Measurements from ENCODE around the gene P2RX5. TPM values are rescaled to one million over a fixed set of nuclear protein-coding genes. Genes with fewer than 3 reads are reported as not detected.

Gene P2RX5
- total RNA-seq, 1 experiment from 2014 or later: 0.66 TPM

DNA sequence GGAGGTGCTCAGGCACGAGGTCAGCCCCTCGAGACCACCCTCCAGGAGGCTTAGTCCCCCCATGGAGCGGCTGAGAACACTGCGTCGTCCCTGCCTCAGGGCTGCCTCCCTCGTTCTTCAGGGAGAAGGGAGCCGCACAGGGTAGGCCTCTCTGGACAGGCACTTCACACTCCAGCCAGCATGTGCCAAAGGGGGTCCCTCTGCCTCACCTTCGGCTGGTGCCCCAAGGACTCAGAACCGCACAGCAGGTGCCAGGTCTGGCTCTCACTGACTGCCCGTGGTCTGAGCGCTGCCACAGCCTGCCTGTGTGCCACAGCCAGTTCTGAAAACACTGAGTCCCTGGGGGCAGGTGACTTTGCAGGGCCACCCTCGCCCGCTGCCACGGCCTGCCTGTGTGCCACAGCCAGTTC is 7.1 kb downstream of the P2RX5 start:
- CTCF ChIA-PET: no interaction called here
- BruUV-seq (replicated peaks): no TSS peak

DNA sequence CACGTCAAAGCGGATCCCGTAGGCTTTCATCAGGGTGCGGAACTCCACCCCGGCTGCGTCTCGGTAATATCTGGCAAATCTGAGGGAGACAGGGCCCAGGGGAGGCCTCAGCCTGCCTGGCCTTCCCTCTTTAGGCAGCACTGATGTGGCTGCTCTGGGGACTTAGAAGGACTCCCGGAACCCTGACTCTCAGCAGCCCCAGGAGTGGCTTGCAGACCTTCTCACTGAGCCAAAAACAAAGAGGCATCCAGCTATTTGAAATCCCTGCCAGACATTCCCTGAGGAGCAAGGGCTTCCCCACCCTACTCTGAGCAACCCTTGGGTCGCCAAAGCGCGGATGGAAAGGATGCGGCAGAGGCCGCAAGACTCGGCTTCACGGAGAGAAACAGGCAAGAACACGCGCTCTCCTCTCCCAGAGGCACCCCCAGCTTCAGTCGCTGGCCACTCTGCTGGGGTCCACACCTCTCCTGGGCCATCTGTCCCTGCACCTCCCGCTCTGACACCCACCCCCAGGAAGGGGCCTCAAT is 7.9 kb downstream of the P2RX5 start:
- BruUV-seq (replicated peaks): no TSS peak
- ChIA-PET CTCF (no interaction called here), POLR2A (no interaction called here)

More for the DNA sequence above, 7.1 kb downstream of the P2RX5 start:
- Histone ChIP-seq H3K36me3 (ENCODE audit: control insufficient read depth, insufficient read depth, low read length) (no peaks in the 10 kb centered on the region), H3K27me3 (replicated peaks; ENCODE audit: control insufficient read depth, insufficient read depth, low read length) (no peaks in the 10 kb centered on the region), H3K4me1 (no peaks in the 10 kb centered on the region), H3K9me3 (no peaks in the 10 kb centered on the region), H3K4me3 (ENCODE audit: low read depth, low read length) (no peak overlapping the region)
- Mint-ChIP-seq H3K4me3 (ENCODE audit: unreplicated experiment) (no peak overlapping the region), H3K9me3 (ENCODE audit: unreplicated experiment) (no peaks in the 10 kb centered on the region), H3K36me3 (ENCODE audit: insufficient read depth, unreplicated experiment) (no peaks in the 10 kb centered on the region), H3K27ac (ENCODE audit: unreplicated experiment) (no peak overlapping the region), H3K27me3 (ENCODE audit: insufficient read depth, unreplicated experiment) (no peaks in the 10 kb centered on the region), H3K4me1 (ENCODE audit: low read depth, unreplicated experiment) (no peaks in the 10 kb centered on the region)
- POLR2A ChIA-PET: no interaction called here
- intact Hi-C loops (cut with micrococcal nuclease; ENCODE audit: unreplicated experiment): no loop called here
- TF ChIP-seq, protein P1, sequence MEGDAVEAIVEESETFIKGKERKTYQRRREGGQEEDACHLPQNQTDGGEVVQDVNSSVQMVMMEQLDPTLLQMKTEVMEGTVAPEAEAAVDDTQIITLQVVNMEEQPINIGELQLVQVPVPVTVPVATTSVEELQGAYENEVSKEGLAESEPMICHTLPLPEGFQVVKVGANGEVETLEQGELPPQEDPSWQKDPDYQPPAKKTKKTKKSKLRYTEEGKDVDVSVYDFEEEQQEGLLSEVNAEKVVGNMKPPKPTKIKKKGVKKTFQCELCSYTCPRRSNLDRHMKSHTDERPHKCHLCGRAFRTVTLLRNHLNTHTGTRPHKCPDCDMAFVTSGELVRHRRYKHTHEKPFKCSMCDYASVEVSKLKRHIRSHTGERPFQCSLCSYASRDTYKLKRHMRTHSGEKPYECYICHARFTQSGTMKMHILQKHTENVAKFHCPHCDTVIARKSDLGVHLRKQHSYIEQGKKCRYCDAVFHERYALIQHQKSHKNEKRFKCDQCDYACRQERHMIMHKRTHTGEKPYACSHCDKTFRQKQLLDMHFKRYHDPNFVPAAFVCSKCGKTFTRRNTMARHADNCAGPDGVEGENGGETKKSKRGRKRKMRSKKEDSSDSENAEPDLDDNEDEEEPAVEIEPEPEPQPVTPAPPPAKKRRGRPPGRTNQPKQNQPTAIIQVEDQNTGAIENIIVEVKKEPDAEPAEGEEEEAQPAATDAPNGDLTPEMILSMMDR (IDR thresholded peaks at IDR 0.05; ENCODE audit: insufficient read depth in 1 of 2, low read depth in 1 of 2, low read length in 1 of 2, severe bottlenecking in 1 of 2, unreplicated experiment in 1 of 2): no peak
- DNase-seq: no peak

GRCh38 chr17:3685174-3685573 is 10.8 kb downstream of the P2RX5 start:
- ChIA-PET POLR2A (no interaction called here), CTCF (no interaction called here)
- intact Hi-C loops (cut with micrococcal nuclease; ENCODE audit: unreplicated experiment): no loop called here
- Mint-ChIP-seq H3K36me3 (ENCODE audit: insufficient read depth, unreplicated experiment) (no peaks in the 10 kb centered on the region), H3K4me1 (ENCODE audit: low read depth, unreplicated experiment) (no peaks in the 10 kb centered on the region), H3K27ac (ENCODE audit: unreplicated experiment) (no peak overlapping the region), H3K9me3 (ENCODE audit: unreplicated experiment) (no peaks in the 10 kb centered on the region), H3K27me3 (ENCODE audit: insufficient read depth, unreplicated experiment) (no peaks in the 10 kb centered on the region), H3K4me3 (ENCODE audit: unreplicated experiment) (no peak overlapping the region)
- TF ChIP-seq, protein P1 (IDR thresholded peaks at IDR 0.05; ENCODE audit: insufficient read depth in 1 of 2, low read depth in 1 of 2, low read length in 1 of 2, severe bottlenecking in 1 of 2, unreplicated experiment in 1 of 2): no peak
- BruUV-seq (replicated peaks): no TSS peak
- no peaks in the 10 kb centered on the region for H3K4me1 ChIP-seq
- H3K9me3 ChIP-seq: no peaks in the 10 kb centered on the region
- no peaks in the 10 kb centered on the region for H3K36me3 ChIP-seq (ENCODE audit: control insufficient read depth, insufficient read depth, low read length)
- no peaks in the 10 kb centered on the region for H3K27me3 ChIP-seq (replicated peaks; ENCODE audit: control insufficient read depth, insufficient read depth, low read length)
- DNase-seq: no peak
- H3K4me3 ChIP-seq (ENCODE audit: low read depth, low read length): no peak overlapping the region

More for the DNA sequence above, 7.9 kb downstream of the P2RX5 start:
- no peaks in the 10 kb centered on the region for H3K36me3 ChIP-seq (ENCODE audit: control insufficient read depth, insufficient read depth, low read length)
- Mint-ChIP-seq H3K27ac (ENCODE audit: unreplicated experiment) (no peak overlapping the region), H3K36me3 (ENCODE audit: insufficient read depth, unreplicated experiment) (no peaks in the 10 kb centered on the region), H3K27me3 (ENCODE audit: insufficient read depth, unreplicated experiment) (no peaks in the 10 kb centered on the region), H3K4me1 (ENCODE audit: low read depth, unreplicated experiment) (no peaks in the 10 kb centered on the region), H3K9me3 (ENCODE audit: unreplicated experiment) (no peaks in the 10 kb centered on the region), H3K4me3 (ENCODE audit: unreplicated experiment) (no peak overlapping the region)
- DNase-seq: no peak
- no peaks in the 10 kb centered on the region for H3K9me3 ChIP-seq
- no peak overlapping the region for H3K4me3 ChIP-seq (ENCODE audit: low read depth, low read length)
- no peaks in the 10 kb centered on the region for H3K4me1 ChIP-seq
- intact Hi-C loops (cut with micrococcal nuclease; ENCODE audit: unreplicated experiment): no loop called here
- TF ChIP-seq, protein P1 (IDR thresholded peaks at IDR 0.05; ENCODE audit: insufficient read depth in 1 of 2, low read depth in 1 of 2, low read length in 1 of 2, severe bottlenecking in 1 of 2, unreplicated experiment in 1 of 2): no peak
- no peaks in the 10 kb centered on the region for H3K27me3 ChIP-seq (replicated peaks; ENCODE audit: control insufficient read depth, insufficient read depth, low read length)
